HG03457 (cell line): ENCODE results near the gene AMBRA1.

Experiments used
- ATAC-seq: cut with Tn5 transposase; IDR thresholded peaks from one replicate; pipeline ENCODE4 v1.9.1; 2021; ENCODE audit warnings: moderate number of reproducible peaks; ENCODE audit not compliant: unreplicated experiment

The AMBRA1 gene

GRCh38 chr11:46593550-46594373 lies at the start of gene AMBRA1:
TSS of gene AMBRA1 (minus strand) at chr11:46594023. CDS start at chr11:46548380, 45,643 bp downstream.
- no peak for ATAC-seq

- ATAC-seq: no peak
Measured at GRCh38 chr11:46643531-46643930, 49.7 kb upstream of the AMBRA1 start.

GRCh38 chr11:46642627-46643335 lies 49.0 kb upstream of the AMBRA1 start:
- ATAC-seq: no peak

GRCh38 chr11:46641639-46642038 lies 47.8 kb upstream of the AMBRA1 start:
- no peak for ATAC-seq

GRCh38 chr11:46640036-46640788 lies 46.4 kb upstream of the AMBRA1 start:
- no peak for ATAC-seq

GRCh38 chr11:46639197-46639839 lies 45.5 kb upstream of the AMBRA1 start:
- no peak for ATAC-seq

GRCh38 chr11:46637546-46637945 lies 43.7 kb upstream of the AMBRA1 start:
- ATAC-seq: no peak

GRCh38 chr11:46635557-46636139 lies 41.8 kb upstream of the AMBRA1 start:
- ATAC-seq: no peak

GRCh38 chr11:46633291-46634217 lies 39.7 kb upstream of the AMBRA1 start:
- ATAC-seq: no peak

GRCh38 chr11:46632502-46632901 lies 38.7 kb upstream of the AMBRA1 start:
- no peak for ATAC-seq

GRCh38 chr11:46631676-46632075 lies 37.9 kb upstream of the AMBRA1 start:
- ATAC-seq: no peak

- ATAC-seq: no peak
Measured at GRCh38 chr11:46630237-46630636, 36.4 kb upstream of the AMBRA1 start.

- ATAC-seq: no peak
Measured at GRCh38 chr11:46628961-46629360, 35.1 kb upstream of the AMBRA1 start.

- ATAC-seq: no peak
Measured at GRCh38 chr11:46625406-46625805, 31.6 kb upstream of the AMBRA1 start.

GRCh38 chr11:46618837-46619236 lies 25.0 kb upstream of the AMBRA1 start:
- ATAC-seq: no peak

GRCh38 chr11:46617972-46618314 lies 24.1 kb upstream of the AMBRA1 start:
- no peak for ATAC-seq

- peak; percentile 85 for ATAC-seq
Measured at GRCh38 chr11:46617134-46617971, 23.5 kb upstream of the AMBRA1 start, which contains the start of the genes ATG13 and HARBI1. TSS of gene ATG13 (plus strand) at chr11:46617553. CDS start at chr11:46644292, 26,739 bp downstream. TSS of gene HARBI1 (minus strand) at chr11:46617227. CDS start at chr11:46616237, 990 bp downstream.

- no peak for ATAC-seq
Measured at GRCh38 chr11:46616551-46617133, 22.8 kb upstream of the AMBRA1 start.
